ENCODE results near the gene HIVEP3.

The HIVEP3 gene

GRCh38 chr1:41622859-41623732 lies 295.6 kb downstream of the HIVEP3 start:
- no peak for DNase-seq

- DNase-seq, result no peak
These were observed 296.3 kb downstream of the HIVEP3 start for GRCh38 chr1:41622402-41622801.

- DNase-seq, result no peak
These were observed 296.9 kb downstream of the HIVEP3 start for GRCh38 chr1:41621791-41622190.

GRCh38 chr1:41621256-41621655 lies 297.5 kb downstream of the HIVEP3 start:
- DNase-seq, result no peak

GRCh38 chr1:41620365-41621169 lies 298.2 kb downstream of the HIVEP3 start:
- no peak for DNase-seq

GRCh38 chr1:41619511-41620364 lies 299.0 kb downstream of the HIVEP3 start:
- DNase-seq, result no peak

GRCh38 chr1:41618871-41619270 lies 299.9 kb downstream of the HIVEP3 start:
- no peak for DNase-seq

- DNase-seq, result no peak
These were observed 300.5 kb downstream of the HIVEP3 start for GRCh38 chr1:41618066-41618825.

GRCh38 chr1:41617336-41617735 lies 301.4 kb downstream of the HIVEP3 start:
- DNase-seq, result no peak

- DNase-seq, result no peak
These were observed 302.2 kb downstream of the HIVEP3 start for GRCh38 chr1:41616563-41616962.

- no peak for DNase-seq
These were observed 302.7 kb downstream of the HIVEP3 start for GRCh38 chr1:41615981-41616380.

- no peak for DNase-seq
These were observed 303.4 kb downstream of the HIVEP3 start for GRCh38 chr1:41615316-41615715.

GRCh38 chr1:41614818-41615217 lies 303.9 kb downstream of the HIVEP3 start:
- DNase-seq, result no peak

- no peak for DNase-seq
These were observed 304.8 kb downstream of the HIVEP3 start for GRCh38 chr1:41613689-41614574.

- DNase-seq, result no peak
These were observed 305.8 kb downstream of the HIVEP3 start for GRCh38 chr1:41612953-41613352.

GRCh38 chr1:41611932-41612450 lies 306.7 kb downstream of the HIVEP3 start:
- no peak for DNase-seq

GRCh38 chr1:41611068-41611931 lies 307.4 kb downstream of the HIVEP3 start:
- no peak for DNase-seq

- no peak for DNase-seq
These were observed 308.4 kb downstream of the HIVEP3 start for GRCh38 chr1:41610361-41610760.

GRCh38 chr1:41609166-41609883 lies 309.4 kb downstream of the HIVEP3 start:
- DNase-seq, result no peak

All from stimulated activated CD4-positive, alpha-beta T cell treated with anti-CD3 and anti-CD28 coated beads, Interleukin-4, amount 100 ng/mL, for 1 hour (primary cell).